Activated T-cell treated with anti-CD3 and anti-CD28 coated beads, Interleukin-2, amount 50 U/mL, for 4 hours (primary cell): ENCODE measurements around the gene EIF4E1B. TPM values are rescaled to one million over a fixed set of nuclear protein-coding genes. Genes with fewer than 3 reads are reported as not detected.
"Not testable (repeated sequence)": the region's sequence is repeated elsewhere in the genome, so short reads cannot be mapped to it uniquely, and the experiment has no call there.

Experiments
- ATAC-seq, 2 donors: fragments of 200-7000 bp; cut with Tn5 transposase; one replicate each; pipeline ENCODE4 v1.10.0; 2021
- DNase-seq: peaks from one replicate; pipeline ENCODE4 v3.0.0-alpha.2; 2020
- H3K27me3 Mint-ChIP-seq: one replicate; pipeline ENCODE4 v1.8.0; 2021; ENCODE audit warnings: low read depth, mixed read lengths
- H3K36me3 Mint-ChIP-seq: one replicate; pipeline ENCODE4 v1.8.0; 2022; ENCODE audit warnings: mixed read lengths; ENCODE audit not compliant: insufficient read depth
- H3K4me1 Mint-ChIP-seq: one replicate; pipeline ENCODE4 v1.8.0; 2021; ENCODE audit warnings: low read depth, mixed read lengths
- H3K4me3 Mint-ChIP-seq: one replicate; pipeline ENCODE4 v1.8.0; 2021; ENCODE audit warnings: mild to moderate bottlenecking, moderate library complexity, mixed read lengths
- H3K9me3 Mint-ChIP-seq: one replicate; pipeline ENCODE4 v1.8.0; 2021; ENCODE audit warnings: mixed read lengths
- total RNA-seq, 3 donors: library from RNA; stranded (reverse); gene quantifications; one replicate each; pipeline ENCODE4 v1.2.1, GENCODE V29; 2021

The EIF4E1B gene
- total RNA-seq, result not detected

DNA sequence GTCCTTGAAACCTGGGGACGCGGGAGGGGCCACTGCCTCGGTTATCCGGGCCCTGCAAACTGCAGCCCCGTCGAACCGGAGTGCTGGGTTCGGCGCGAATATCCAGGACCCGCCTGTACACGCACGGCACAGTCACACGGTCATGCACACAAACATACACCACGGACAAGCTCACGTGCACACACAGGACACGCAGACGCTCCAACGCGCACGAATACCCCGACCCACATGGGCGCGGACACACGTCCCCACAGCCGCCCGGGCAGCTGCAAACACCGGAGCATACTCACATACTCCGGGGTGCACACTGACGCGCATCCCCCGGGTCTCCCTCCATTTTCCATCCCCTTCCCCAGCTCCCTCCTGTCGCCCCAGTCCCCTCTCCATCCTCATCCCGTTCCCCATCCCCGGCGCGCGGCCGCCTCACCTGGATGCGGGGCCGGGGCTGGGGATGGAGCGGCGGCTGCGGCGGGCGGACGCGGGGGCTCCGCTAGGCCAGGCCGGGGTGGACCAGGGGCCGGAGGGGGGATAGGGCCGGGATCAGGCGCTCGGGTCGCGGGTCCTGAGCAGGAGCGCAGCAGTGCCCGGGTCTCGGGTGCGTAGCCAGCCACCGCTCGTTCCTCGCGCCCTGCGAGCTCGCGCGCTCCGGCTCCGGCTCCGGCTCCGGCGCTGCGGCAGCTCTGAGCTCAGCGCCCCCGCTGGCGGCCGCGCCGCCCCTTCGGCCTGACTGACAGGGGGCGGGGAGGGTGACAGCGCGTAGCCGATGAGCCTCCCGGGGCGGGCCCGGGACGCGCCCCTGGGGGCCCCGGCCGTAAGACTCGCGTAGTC, at the start of gene EIF4E1B, which contains the start of gene SNCB:
TSS of gene EIF4E1B (plus strand) at position 823 of the 828 bp plus-strand sequence. CDS start 12,113 bp downstream, outside the sequence.
TSS of gene SNCB (minus strand) at position 682 of the 828 bp plus-strand sequence. CDS start 880 bp downstream, outside the sequence.
- DNase-seq (peak; percentile 46), ATAC-seq (peak; percentile 97)
- peaks cover 78% of the 10 kb centered on the region for H3K27me3 Mint-ChIP-seq
- H3K36me3 Mint-ChIP-seq, result no peaks in the 10 kb centered on the region
- no peaks in the 10 kb centered on the region for H3K9me3 Mint-ChIP-seq
- H3K4me1 Mint-ChIP-seq, result peaks cover 20% of the 10 kb centered on the region
- H3K4me3 Mint-ChIP-seq, result peak within 1 kb of the TSS; percentile 58

GRCh38 chr5:176581361-176581760, 49.1 kb upstream of the EIF4E1B start:
- Mint-ChIP-seq H3K36me3 (no peaks in the 10 kb centered on the region), H3K9me3 (no peaks in the 10 kb centered on the region), H3K27me3 (no peaks in the 10 kb centered on the region), H3K4me1 (no peaks in the 10 kb centered on the region), H3K4me3 (no peak overlapping the region)
- DNase-seq, result no peak
- no peak for ATAC-seq

DNA sequence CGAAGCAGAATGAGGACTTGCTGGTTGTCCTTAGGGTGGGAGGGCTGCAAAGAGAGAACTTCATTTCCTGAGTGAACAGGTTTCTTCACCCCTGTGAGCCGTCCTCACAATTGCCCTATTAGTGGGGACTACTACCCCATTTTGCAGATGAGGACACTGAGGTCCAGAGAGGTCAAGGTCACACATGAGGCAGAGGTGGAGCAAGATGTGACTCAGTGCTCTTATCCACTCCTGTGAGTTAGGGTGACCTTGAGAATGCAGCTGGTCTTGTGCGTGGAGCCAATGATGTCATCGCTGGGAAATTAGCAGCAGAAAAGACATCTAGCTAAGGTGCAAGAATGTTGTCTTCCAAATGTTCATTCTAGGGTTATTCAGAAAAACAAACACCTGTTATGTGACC, 47.4 kb upstream of the EIF4E1B start:
- Mint-ChIP-seq H3K27me3 (no peaks in the 10 kb centered on the region), H3K9me3 (no peaks in the 10 kb centered on the region), H3K36me3 (no peaks in the 10 kb centered on the region), H3K4me3 (no peak overlapping the region), H3K4me1 (no peaks in the 10 kb centered on the region)
- ATAC-seq, result no peak
- DNase-seq, result no peak

- no peaks in the 10 kb centered on the region for H3K36me3 Mint-ChIP-seq
- no peak for ATAC-seq
- H3K27me3 Mint-ChIP-seq, result no peaks in the 10 kb centered on the region
- H3K4me3 Mint-ChIP-seq, result no peak overlapping the region
- no peak for DNase-seq
- H3K9me3 Mint-ChIP-seq, result no peaks in the 10 kb centered on the region
- no peaks in the 10 kb centered on the region for H3K4me1 Mint-ChIP-seq
These were observed 43.1 kb upstream of the EIF4E1B start for GRCh38 chr5:176587398-176587797.

GRCh38 chr5:176588297-176588696, 42.2 kb upstream of the EIF4E1B start:
- ATAC-seq, result no peak
- H3K4me1 Mint-ChIP-seq, result no peaks in the 10 kb centered on the region

GRCh38 chr5:176589039-176589769, 41.3 kb upstream of the EIF4E1B start:
- Mint-ChIP-seq H3K36me3 (no peaks in the 10 kb centered on the region), H3K4me1 (no peaks in the 10 kb centered on the region), H3K27me3 (no peaks in the 10 kb centered on the region), H3K4me3 (no peak overlapping the region), H3K9me3 (no peaks in the 10 kb centered on the region)
- ATAC-seq (no peak), DNase-seq (no peak)

More at GRCh38 chr5:176588297-176588696, 42.2 kb upstream of the EIF4E1B start:
- Mint-ChIP-seq H3K4me3 (no peak overlapping the region), H3K9me3 (no peaks in the 10 kb centered on the region), H3K36me3 (no peaks in the 10 kb centered on the region), H3K27me3 (no peaks in the 10 kb centered on the region)
- no peak for DNase-seq

- no peak for DNase-seq
- Mint-ChIP-seq H3K36me3 (no peaks in the 10 kb centered on the region), H3K4me1 (no peaks in the 10 kb centered on the region), H3K27me3 (peaks cover 2% of the 10 kb centered on the region), H3K4me3 (no peak overlapping the region), H3K9me3 (no peaks in the 10 kb centered on the region)
- ATAC-seq, result no peak
These were observed 40.3 kb upstream of the EIF4E1B start for GRCh38 chr5:176590035-176590717.

DNA sequence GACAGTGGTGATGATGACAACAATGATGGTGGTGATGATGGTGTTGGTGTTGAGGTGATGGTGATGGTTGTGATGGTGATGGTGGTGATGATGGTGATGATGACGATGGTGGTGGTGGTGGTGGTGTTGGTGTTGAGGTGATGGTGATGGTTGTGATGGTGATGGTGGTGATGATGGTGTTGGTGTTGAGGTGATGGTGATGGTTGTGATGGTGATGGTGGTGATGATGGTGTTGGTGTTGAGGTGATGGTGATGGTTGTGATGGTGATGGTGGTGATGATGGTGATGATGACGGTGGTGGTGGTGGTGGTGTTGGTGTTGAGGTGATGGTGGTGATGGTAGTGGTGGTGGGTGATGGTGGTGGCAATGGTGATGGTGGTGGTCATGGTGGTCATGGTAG, 38.8 kb upstream of the EIF4E1B start:
- not testable (repeated sequence) for H3K9me3 Mint-ChIP-seq, DNase-seq, ATAC-seq

DNA sequence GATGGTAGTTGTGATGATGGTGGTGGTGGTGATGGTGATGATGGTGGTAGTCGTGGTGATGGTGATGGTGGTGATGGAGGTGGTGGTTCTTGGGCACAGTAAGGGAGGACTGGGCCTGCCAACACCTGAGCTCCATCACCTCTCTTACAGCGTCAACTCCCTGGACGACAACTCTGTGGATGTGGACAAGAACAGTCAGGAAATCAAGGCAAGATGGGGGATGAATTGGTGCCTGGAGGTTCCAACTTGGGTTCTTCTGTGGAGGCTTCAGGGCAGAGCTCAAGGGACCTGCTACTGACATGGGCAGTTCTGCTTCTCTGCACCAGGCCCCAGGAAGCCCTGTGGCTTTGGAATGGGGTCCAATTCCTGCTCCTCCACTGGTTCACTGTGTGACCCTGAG, 37.9 kb upstream of the EIF4E1B start:
- no peak for ATAC-seq
- Mint-ChIP-seq H3K4me3 (no peak overlapping the region), H3K9me3 (no peaks in the 10 kb centered on the region), H3K36me3 (no peaks in the 10 kb centered on the region), H3K4me1 (peaks cover 4% of the 10 kb centered on the region), H3K27me3 (peaks cover 2% of the 10 kb centered on the region)
- no peak for DNase-seq

More for the DNA sequence above, 38.8 kb upstream of the EIF4E1B start:
- not testable (repeated sequence) for H3K27me3 Mint-ChIP-seq, H3K36me3 Mint-ChIP-seq, H3K4me1 Mint-ChIP-seq, H3K4me3 Mint-ChIP-seq

- Mint-ChIP-seq H3K4me1 (peaks cover 4% of the 10 kb centered on the region), H3K9me3 (no peaks in the 10 kb centered on the region), H3K4me3 (no peak overlapping the region), H3K27me3 (peaks cover 2% of the 10 kb centered on the region), H3K36me3 (no peaks in the 10 kb centered on the region)
- no peak for ATAC-seq
- no peak for DNase-seq
These were observed 37.1 kb upstream of the EIF4E1B start for GRCh38 chr5:176593273-176593869.

GRCh38 chr5:176594554-176594953, 35.9 kb upstream of the EIF4E1B start:
- H3K4me3 Mint-ChIP-seq, result no peak overlapping the region
- H3K9me3 Mint-ChIP-seq, result no peaks in the 10 kb centered on the region
- no peak for DNase-seq
- H3K36me3 Mint-ChIP-seq, result no peaks in the 10 kb centered on the region
- H3K4me1 Mint-ChIP-seq, result peaks cover 4% of the 10 kb centered on the region
- peaks cover 2% of the 10 kb centered on the region for H3K27me3 Mint-ChIP-seq
- ATAC-seq, result no peak

DNA sequence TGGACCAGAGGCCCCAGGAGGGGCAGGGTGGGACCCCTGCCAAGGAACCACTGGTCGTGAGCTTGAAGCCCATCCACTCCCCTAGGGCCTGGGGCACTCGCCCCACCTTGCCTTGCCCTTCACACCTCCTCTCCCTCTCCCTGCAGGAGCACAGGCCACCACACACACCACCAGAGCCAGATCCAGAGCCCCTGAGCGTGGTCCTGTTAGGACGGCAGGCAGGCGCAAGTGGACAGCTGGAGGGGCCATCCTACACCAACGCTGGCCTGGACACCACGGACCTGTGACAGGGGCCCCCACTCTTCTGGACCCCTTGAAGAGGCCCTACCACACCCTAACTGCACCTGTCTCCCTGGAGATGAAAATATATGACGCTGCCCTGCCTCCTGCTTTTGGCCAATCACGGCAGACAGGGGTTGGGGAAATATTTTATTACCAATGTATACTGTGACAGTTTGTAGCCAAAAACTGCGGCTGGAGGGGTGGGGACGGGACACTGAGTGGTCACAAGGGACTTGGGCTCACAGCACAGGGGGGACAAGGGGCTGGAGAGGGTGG, 35.0 kb upstream of the EIF4E1B start:
- Mint-ChIP-seq H3K9me3 (no peaks in the 10 kb centered on the region), H3K4me1 (peaks cover 4% of the 10 kb centered on the region), H3K27me3 (peaks cover 2% of the 10 kb centered on the region), H3K4me3 (no peak overlapping the region), H3K36me3 (no peaks in the 10 kb centered on the region)
- no peak for ATAC-seq
- no peak for DNase-seq

- peaks cover 4% of the 10 kb centered on the region for H3K4me1 Mint-ChIP-seq
- H3K27me3 Mint-ChIP-seq, result peaks cover 2% of the 10 kb centered on the region
- DNase-seq, result no peak
- ATAC-seq, result no peak
- H3K4me3 Mint-ChIP-seq, result peak overlapping the region; percentile 71
- H3K9me3 Mint-ChIP-seq, result no peaks in the 10 kb centered on the region
- no peaks in the 10 kb centered on the region for H3K36me3 Mint-ChIP-seq
These were observed 34.3 kb upstream of the EIF4E1B start for GRCh38 chr5:176596069-176596644.
